ENCODE data around the gene COL4A4.

Gene COL4A4

DNA sequence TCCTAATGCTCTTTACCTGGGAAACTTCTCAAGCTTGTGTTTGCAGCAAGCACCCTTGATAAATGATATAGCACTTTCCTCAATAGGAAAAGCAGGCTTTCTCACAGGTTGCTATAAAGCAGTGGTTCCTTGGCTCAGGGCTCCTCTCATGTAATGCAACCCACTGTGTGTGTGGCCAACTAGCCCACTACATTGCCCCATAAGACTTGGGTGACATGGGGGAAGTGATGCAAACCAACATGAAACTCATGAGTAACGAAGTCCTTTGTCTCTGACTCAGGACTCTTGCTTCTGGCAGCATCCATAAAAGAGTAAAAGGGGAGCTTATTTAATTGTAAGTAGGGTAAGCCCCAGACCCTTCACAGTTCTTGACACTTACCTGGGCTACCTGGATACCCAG, 106.9 kb downstream of the COL4A4 start:
- DNase-seq (ENCODE audit: low read depth) = no peak
- TF ChIP-seq, protein P1, sequence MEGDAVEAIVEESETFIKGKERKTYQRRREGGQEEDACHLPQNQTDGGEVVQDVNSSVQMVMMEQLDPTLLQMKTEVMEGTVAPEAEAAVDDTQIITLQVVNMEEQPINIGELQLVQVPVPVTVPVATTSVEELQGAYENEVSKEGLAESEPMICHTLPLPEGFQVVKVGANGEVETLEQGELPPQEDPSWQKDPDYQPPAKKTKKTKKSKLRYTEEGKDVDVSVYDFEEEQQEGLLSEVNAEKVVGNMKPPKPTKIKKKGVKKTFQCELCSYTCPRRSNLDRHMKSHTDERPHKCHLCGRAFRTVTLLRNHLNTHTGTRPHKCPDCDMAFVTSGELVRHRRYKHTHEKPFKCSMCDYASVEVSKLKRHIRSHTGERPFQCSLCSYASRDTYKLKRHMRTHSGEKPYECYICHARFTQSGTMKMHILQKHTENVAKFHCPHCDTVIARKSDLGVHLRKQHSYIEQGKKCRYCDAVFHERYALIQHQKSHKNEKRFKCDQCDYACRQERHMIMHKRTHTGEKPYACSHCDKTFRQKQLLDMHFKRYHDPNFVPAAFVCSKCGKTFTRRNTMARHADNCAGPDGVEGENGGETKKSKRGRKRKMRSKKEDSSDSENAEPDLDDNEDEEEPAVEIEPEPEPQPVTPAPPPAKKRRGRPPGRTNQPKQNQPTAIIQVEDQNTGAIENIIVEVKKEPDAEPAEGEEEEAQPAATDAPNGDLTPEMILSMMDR (conservative IDR thresholded peaks at IDR 0.05; ENCODE audit: low read depth, low read length) = no peak

DNA sequence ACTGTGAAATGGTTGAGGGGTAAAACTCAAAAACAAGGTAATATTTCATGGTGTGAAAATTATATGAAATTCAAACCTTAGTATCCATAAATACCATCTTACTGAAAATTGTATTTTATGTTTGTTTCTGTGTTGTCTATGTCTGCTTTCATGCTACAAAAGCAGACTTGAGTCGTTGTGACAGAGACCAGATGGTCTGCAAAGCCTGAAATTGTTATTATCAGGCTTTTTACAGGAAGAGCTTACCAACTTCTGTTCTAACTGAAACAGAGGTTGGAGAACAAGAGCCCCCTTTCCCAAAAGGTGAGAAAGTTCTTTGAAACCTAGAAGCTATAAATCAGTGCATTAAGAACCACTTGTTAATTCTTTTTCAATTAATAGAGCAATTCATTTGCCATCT, 110.0 kb downstream of the COL4A4 start:
- TF ChIP-seq, protein P1 (conservative IDR thresholded peaks at IDR 0.05; ENCODE audit: low read depth, low read length) = no peak
- no peak for DNase-seq (ENCODE audit: low read depth)
- no peak overlapping the region for H3K4me3 ChIP-seq (ENCODE audit: low read length)

More for the DNA sequence above, 106.9 kb downstream of the COL4A4 start:
- no peak overlapping the region for H3K4me3 ChIP-seq (ENCODE audit: low read length)

DNA sequence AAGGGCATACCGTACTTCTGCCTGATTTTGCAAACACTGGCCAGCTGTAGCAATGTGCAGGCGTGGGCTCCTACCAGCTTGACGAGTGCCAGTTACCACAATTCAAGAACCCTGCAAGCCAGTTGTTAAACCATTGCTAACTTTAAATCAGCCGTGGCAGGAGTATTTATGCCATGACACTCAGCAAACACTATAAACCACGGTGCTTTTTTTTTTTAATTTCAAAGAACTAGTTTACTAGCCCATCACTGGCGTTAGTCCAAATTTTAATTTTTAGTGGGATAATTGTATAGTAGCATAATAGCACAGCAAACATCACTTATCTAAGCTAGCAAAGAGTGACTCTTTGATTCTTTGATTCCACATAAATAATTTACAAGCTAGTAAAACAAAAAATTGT, 111.1 kb downstream of the COL4A4 start:
- DNase-seq (ENCODE audit: low read depth) = no peak
- H3K4me3 ChIP-seq (ENCODE audit: low read length) = no peak overlapping the region
- TF ChIP-seq, protein P1 (conservative IDR thresholded peaks at IDR 0.05; ENCODE audit: low read depth, low read length) = no peak

DNA sequence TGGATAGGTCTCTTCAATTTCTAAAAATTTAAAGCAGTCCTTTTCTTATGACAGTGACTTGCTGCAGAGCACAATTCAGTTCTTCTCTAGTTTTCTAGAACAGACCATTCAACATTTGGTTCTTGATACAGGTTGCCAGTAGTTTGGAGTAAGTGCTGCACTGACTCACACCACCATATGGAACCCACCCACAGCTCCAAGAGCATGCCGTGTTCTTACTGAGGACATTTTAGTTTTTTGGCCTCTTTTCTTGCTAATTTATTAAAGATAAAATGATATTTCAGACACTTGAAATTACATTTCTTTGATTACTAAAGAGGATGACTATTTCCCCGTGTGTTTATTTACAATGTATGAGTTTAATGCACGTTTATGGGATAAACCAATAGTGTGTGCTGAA, 120.0 kb downstream of the COL4A4 start:
- H3K4me3 ChIP-seq (ENCODE audit: low read length) = no peak overlapping the region
- DNase-seq (ENCODE audit: low read depth) = no peak
- TF ChIP-seq, protein P1 (conservative IDR thresholded peaks at IDR 0.05; ENCODE audit: low read depth, low read length) = no peak

DNA sequence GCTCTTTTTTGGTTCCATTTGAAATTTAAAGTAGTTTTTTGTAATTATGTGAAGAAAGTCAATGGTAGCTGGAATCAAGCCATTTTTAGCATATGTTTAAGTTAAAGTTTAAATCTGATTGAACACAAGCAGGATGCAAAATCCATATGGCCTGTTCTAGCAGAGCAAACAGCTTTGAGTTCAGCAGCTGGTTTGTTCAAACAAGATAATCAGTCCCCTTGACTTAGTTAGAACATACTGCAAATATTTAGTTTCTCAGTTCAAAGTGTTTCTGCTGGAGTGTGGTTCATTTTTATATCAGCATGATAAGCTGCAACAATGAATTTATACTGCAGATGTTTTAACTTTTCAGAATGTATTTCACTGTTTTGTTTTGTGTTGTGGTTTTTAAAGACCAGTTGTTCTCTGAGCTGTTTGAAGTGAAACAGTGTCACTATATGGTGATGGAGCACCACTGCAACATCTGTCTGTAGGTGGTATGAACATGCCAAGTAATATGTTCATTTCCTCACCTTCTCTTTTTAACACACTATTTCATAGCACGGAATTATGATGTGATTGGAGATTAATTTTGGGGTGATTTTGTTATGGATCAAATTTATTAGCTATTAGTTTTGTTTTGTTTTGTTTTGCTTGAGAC, 125.3 kb downstream of the COL4A4 start:
- no peak for DNase-seq (ENCODE audit: low read depth)
- no peak overlapping the region for H3K4me3 ChIP-seq (ENCODE audit: low read length)
- TF ChIP-seq, protein P1 (conservative IDR thresholded peaks at IDR 0.05; ENCODE audit: low read depth, low read length) = no peak

DNA sequence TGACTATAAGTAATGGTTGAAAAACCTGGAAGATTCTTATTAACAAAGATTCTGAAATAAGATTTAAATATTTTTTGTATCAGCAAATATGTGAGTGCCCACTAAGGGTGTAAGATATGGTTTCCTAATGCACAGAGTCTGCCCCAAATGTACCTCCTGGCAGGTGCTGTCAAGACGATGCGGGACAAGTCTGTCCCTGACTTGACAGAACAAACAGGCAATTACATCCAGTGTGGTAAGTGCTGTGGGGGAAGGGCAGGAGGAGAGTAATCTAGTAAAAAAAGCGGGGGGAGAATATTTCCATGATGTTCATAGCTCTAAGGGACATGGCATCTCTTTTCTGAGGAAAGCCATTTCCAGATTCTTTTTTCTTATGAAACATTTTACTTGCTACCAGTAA, 127.5 kb downstream of the COL4A4 start:
- TF ChIP-seq, protein P1 (conservative IDR thresholded peaks at IDR 0.05; ENCODE audit: low read depth, low read length) = no peak

DNA sequence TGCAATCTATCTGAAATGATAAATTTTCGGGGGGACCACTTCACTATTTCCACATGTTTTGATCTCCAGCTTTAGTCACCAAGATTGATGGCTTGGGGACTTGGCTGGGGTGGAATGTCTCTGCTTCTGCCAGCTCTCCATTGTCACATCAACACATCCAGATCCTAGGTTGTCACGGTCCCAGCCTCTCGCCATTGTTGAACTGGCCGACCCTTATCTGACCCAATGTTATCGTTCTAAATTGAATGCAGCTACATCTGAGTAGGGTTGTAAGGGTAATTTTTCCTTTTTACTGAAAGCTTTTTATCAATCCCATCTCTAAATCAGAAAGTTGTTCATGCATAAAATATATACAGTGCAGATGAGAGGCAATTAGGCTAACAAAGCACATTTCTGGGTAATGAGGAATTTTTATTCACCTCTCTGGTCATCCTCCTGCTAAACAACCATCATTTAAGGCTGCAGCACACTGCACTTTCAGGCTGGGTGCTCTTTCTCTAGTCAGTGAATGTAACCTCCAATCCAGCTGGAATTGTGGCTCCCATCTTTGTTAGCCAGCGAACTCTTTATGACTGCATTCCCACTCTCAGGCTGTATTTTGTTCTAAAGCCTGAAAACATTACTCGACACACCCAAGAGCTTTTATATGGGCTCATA, 128.2 kb downstream of the COL4A4 start:
- TF ChIP-seq, protein P1 (conservative IDR thresholded peaks at IDR 0.05; ENCODE audit: low read depth, low read length) = no peak
- no peak overlapping the region for H3K4me3 ChIP-seq (ENCODE audit: low read length)
- no peak for DNase-seq (ENCODE audit: low read depth)

More for the DNA sequence above, 127.5 kb downstream of the COL4A4 start:
- DNase-seq (ENCODE audit: low read depth) = no peak
- no peak overlapping the region for H3K4me3 ChIP-seq (ENCODE audit: low read length)
